HepG2 (cell line): ENCODE data around the gene DPP3. TPM values are rescaled to one million over a fixed set of nuclear protein-coding genes. Genes with fewer than 3 reads are reported as not detected.

Experiments used
- ATAC-seq: fragments of 200-7000 bp; cut with Tn5 transposase; 3 replicates; pipeline ENCODE4 v1.9.1; 2020; ENCODE audit warnings: mild to moderate bottlenecking, moderate library complexity
- BruUV-seq: library from RNA; stranded (reverse); fragments of 400-500 nt; replicated peaks from 2 replicates; lab custom pipeline; 2021; lab: Mats Ljungman, UMichigan
- CTCF ChIA-PET: fragments of 300-600 bp; formaldehyde crosslinking; extraction: SDS; loops from one replicate; lab custom pipeline; 2021; ENCODE audit warnings: low total read pairs, inconsistent platforms, low intra/inter-chr PET ratio; lab: Yijun Ruan, JAX
- POLR2A ChIA-PET: fragments of 350-600 bp; sonication (Branson Sonifier 250); formaldehyde crosslinking; loops from one replicate; lab custom pipeline; 2020; ENCODE audit warnings: antibody characterized with exemption, inconsistent platforms; lab: Yijun Ruan, JAX
- DNase-seq: peaks from one replicate; pipeline ENCODE4 v3.0.0-alpha.2; 2015; ENCODE audit warnings: low spot score
- FAIRE-seq: peaks from 3 replicates; lab custom pipeline; 2011; peaks lifted over from hg19 to GRCh38; lab: Jason Lieb, UNC
- H2AFZ ChIP-seq: one replicate; pipeline ENCODE4 v1.6.1; 2011; ENCODE audit warnings: low read length, inconsistent platforms
- H3K27ac ChIP-seq: fragments of 300-600 bp; 3 replicates; pipeline ENCODE4 v1.8.0; 2011; ENCODE audit warnings: mixed run types, mild to moderate bottlenecking, mixed read lengths, low read length, inconsistent platforms; ENCODE audit not compliant: insufficient read depth; ENCODE audit errors: extremely low read length
- H3K27me3 ChIP-seq, 2 experiments: fragments of 200-600 bp in 1 of 2; 2 replicates in 1 of 2; 3 replicates in 1 of 2; pipeline versions ENCODE4 v1.6.0 to v1.8.0; 2011; ENCODE audit warnings: low read length in 2 of 2, mild to moderate bottlenecking in 2 of 2, moderate library complexity in 2 of 2, inconsistent platforms in 1 of 2; ENCODE audit not compliant: insufficient read depth in 2 of 2, control insufficient read depth in 1 of 2
- H3K36me3 ChIP-seq, 2 experiments: fragments of 200-600 bp in 1 of 2; replicated peaks in 1 of 2; 2 replicates in 1 of 2; 3 replicates in 1 of 2; pipeline versions ENCODE4 v1.5.1 to v1.8.0; 2011; ENCODE audit warnings: low read length in 2 of 2, inconsistent platforms in 1 of 2; ENCODE audit not compliant: insufficient read depth in 2 of 2, control insufficient read depth in 1 of 2
- H3K4me1 ChIP-seq: 2 replicates; pipeline ENCODE4 v1.5.1; 2012; ENCODE audit warnings: low read length, inconsistent platforms; ENCODE audit not compliant: insufficient read depth
- H3K4me2 ChIP-seq: 2 replicates; pipeline ENCODE4 v1.6.0; 2011; ENCODE audit warnings: low read depth, low read length, inconsistent platforms
- H3K4me3 ChIP-seq, 3 experiments: fragments of 200-600 bp in 1 of 3; sonication (generic), shearing (Covaris generic) in 1 of 3; replicated peaks in 1 of 3; 2 replicates each; pipeline ENCODE4 v1.5.1; 2011 to 2016; ENCODE audit warnings: low read length in 3 of 3, inconsistent platforms in 2 of 3, low read depth in 2 of 3, mild to moderate bottlenecking in 2 of 3, control low read depth in 1 of 3, mixed read lengths in 1 of 3; ENCODE audit not compliant: insufficient read depth in 1 of 3
- H3K79me2 ChIP-seq: one replicate; pipeline ENCODE4 v1.6.1; 2011; ENCODE audit warnings: low read length, inconsistent platforms; ENCODE audit not compliant: insufficient read depth
- H3K9ac ChIP-seq: 2 replicates; pipeline ENCODE4 v1.6.0; 2011; ENCODE audit warnings: mild to moderate bottlenecking, low read depth, low read length, inconsistent platforms; ENCODE audit not compliant: insufficient read depth
- H3K9me3 ChIP-seq: 2 replicates; pipeline ENCODE4 v1.5.1; 2012; ENCODE audit warnings: mild to moderate bottlenecking, low read length
- H4K20me1 ChIP-seq: 2 replicates; pipeline ENCODE4 v1.6.0; 2011; ENCODE audit warnings: inconsistent platforms, mild to moderate bottlenecking, low read length, moderate library complexity; ENCODE audit not compliant: insufficient read depth
- ATAD3A ChIP-seq: sonication (generic); formaldehyde crosslinking; IDR thresholded peaks from 2 replicates; pipeline ENCODE4 v1.4.0; 2020; ENCODE audit warnings: missing genetic modification reagents
- ERF ChIP-seq: IDR thresholded peaks from 2 replicates; pipeline ENCODE4 v1.6.1; 2018; ENCODE audit warnings: missing biosample characterization, missing genetic modification reagents
- FOXA1 ChIP-seq, 2 experiments: fragments of 450-650 bp in 1 of 2; sonication (generic) in 1 of 2; formaldehyde crosslinking in 1 of 2; IDR thresholded peaks; 2 replicates each; pipeline versions ENCODE4 v1.4.0 to v1.6.1; 2016 to 2020; ENCODE audit warnings: missing genetic modification reagents in 1 of 2
- HOXA9 ChIP-seq: sonication (generic); formaldehyde crosslinking; IDR thresholded peaks from 2 replicates; pipeline ENCODE4 v1.8.1; 2022; ENCODE audit warnings: missing genetic modification reagents, mild to moderate bottlenecking, moderate library complexity, borderline replicate concordance
- PHF5A ChIP-seq: IDR thresholded peaks from one replicate; pipeline ENCODE4 v1.6.1; 2018; ENCODE audit warnings: low read depth, missing genetic modification reagents; ENCODE audit not compliant: unreplicated experiment
- POLR2AphosphoS2 ChIP-seq: IDR thresholded peaks from 2 replicates; pipeline ENCODE4 v1.6.1; 2011; ENCODE audit warnings: low read depth, low read length, improper control_type of control experiment
- RBFOX2 ChIP-seq: fragments of 200-400 bp; formaldehyde crosslinking; IDR thresholded peaks from 2 replicates; pipeline ENCODE4 v1.6.1; 2017; ENCODE audit warnings: low read depth, mild to moderate bottlenecking, low read length
- TAF1 ChIP-seq: sonication (generic); formaldehyde crosslinking; IDR thresholded peaks from 2 replicates; pipeline ENCODE4 v1.4.0; 2020; ENCODE audit warnings: missing genetic modification reagents
- ZBTB37 ChIP-seq: sonication (generic); formaldehyde crosslinking; IDR thresholded peaks from 2 replicates; pipeline ENCODE4 v1.4.0; 2020; ENCODE audit warnings: mild to moderate bottlenecking, missing genetic modification reagents
- ZNF350 ChIP-seq: sonication (generic); formaldehyde crosslinking; IDR thresholded peaks from 2 replicates; pipeline ENCODE4 v1.4.0; 2020; ENCODE audit warnings: mild to moderate bottlenecking, low read depth, missing genetic modification reagents, borderline replicate concordance
- ZNF782 ChIP-seq: sonication (generic); formaldehyde crosslinking; IDR thresholded peaks from 2 replicates; pipeline ENCODE4 v1.4.0; 2020; ENCODE audit warnings: missing genetic modification reagents, mild to moderate bottlenecking, borderline replicate concordance
- ZSCAN20 ChIP-seq: sonication (generic); formaldehyde crosslinking; IDR thresholded peaks from 2 replicates; pipeline ENCODE4 v1.4.0; 2020; ENCODE audit warnings: missing genetic modification reagents, mild to moderate bottlenecking, borderline replicate concordance
- ZSCAN22 ChIP-seq: sonication (generic); formaldehyde crosslinking; IDR thresholded peaks from 2 replicates; pipeline ENCODE4 v1.4.0; 2020; ENCODE audit warnings: mild to moderate bottlenecking, missing genetic modification reagents
- WGBS: methylation state at CpG from one replicate; pipeline ENCODE4 v1.1.6; 2017; ENCODE audit warnings: low lambda C conversion rate; 5-methylcytosine and 5-hydroxymethylcytosine counted together
- in situ Hi-C: cut with HindIII; loops from 2 replicates; pipeline ENCODE4 v1.10.0; 2017; ENCODE audit warnings: low pct_unique_long_range_greater_than_20kb; ENCODE audit not compliant: extremely low pct_ligation_motif_present
- intact Hi-C: fragments of 100-400 bp; cut with micrococcal nuclease; formaldehyde crosslinking; loops from one replicate; pipeline ENCODE4 v1.10.0; 2022; ENCODE audit not compliant: unreplicated experiment
- polyA plus RNA-seq, 8 experiments: library from polyadenylated mRNA; depleted of rRNA in 3 of 8; stranded (reverse) in 7 of 8; unstranded in 1 of 8; fragments of >200 nt; fragmentation: Illumina TruSeq in 4 of 8; extraction: Trizol in 4 of 8; gene quantifications; 2 replicates each; pipeline versions ENCODE4 v1.2.1 to v1.2.3, GENCODE V29; 2011 to 2016; ENCODE audit warnings: low read depth in 4 of 8, missing spikeins in 1 of 8, mixed read lengths in 1 of 8; ENCODE audit not compliant: insufficient read depth in 1 of 8
- total RNA-seq, 5 experiments: library from RNA; depleted of rRNA; stranded (reverse); fragments of >200 nt; fragmentation: Illumina TruSeq; extraction: Trizol; gene quantifications; 2 replicates each; pipeline ENCODE4 v1.2.3, GENCODE V29; 2016; ENCODE audit warnings: low read depth in 1 of 5
- TF ChIP-seq, protein P1 (sequence below): sonication (generic); formaldehyde crosslinking; conservative IDR thresholded peaks from 2 replicates; pipeline ENCODE4 v1.4.0; 2020; ENCODE audit warnings: missing genetic modification reagents
- TF ChIP-seq, protein P2 (sequence below): conservative IDR thresholded peaks from 2 replicates; pipeline ENCODE4 v1.6.1; 2018; ENCODE audit warnings: missing genetic modification reagents

The DPP3 gene
- total and polyA plus RNA-seq, 2 of the 13 experiments (the other 11 are each of a cell fraction or from before 2014, with no cell fraction given): 38.4 to 59.8 TPM

DNA sequence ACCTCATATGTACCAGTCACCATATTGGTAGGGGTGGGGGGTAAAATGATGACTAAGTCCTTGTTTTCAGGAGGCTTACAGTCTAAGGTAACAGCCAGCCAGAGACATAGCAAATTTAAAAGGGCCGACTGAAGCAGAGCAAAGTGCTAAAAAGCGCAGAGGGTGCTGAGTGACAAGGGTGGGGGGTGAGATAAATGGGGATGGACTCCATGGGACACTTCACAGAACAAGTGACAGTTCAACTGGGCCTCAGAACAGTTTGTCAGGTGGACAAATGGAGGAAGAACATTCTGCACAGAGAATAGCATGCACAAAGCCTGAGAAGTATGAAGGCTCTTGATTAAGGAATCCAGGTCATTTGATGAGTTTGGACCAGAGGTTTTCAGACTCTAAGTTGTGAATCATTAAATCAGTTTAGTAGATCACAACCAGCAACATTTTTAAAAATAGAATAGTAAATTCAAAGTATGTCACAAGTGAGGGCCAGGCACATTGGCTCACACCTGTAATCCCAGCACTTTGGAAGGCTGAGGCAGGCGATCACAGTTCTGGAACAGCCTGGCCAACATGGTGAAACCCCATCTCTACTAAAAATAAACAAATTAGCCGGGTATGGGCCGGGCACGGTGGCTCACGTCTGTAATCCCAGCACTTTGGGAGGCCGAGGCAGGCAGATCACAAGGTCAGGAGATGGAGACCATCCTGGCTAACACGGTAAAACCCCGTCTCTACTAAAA is 44.2 kb downstream of the DPP3 start:
- Histone ChIP-seq H3K9me3 (no peaks in the 10 kb centered on the region), H3K9ac (no peak overlapping the region), H4K20me1 (no peaks in the 10 kb centered on the region), H3K4me2 (no peak overlapping the region), H3K4me3 (no peak overlapping the region), H2AFZ (no peak overlapping the region), H3K27ac (no peak overlapping the region), H3K4me1 (no peaks in the 10 kb centered on the region), H3K27me3 (no peaks in the 10 kb centered on the region), H3K79me2 (no peaks in the 10 kb centered on the region), H3K36me3 (peaks cover 0 to 3% of the 10 kb centered on the region in 2 experiments; a peak in 3 of 5 replicates)
- FAIRE-seq (no peak), DNase-seq (no peak), ATAC-seq (no peak)
- CTCF ChIA-PET: no interaction called here
- TF ChIP-seq ZSCAN22 (CRISPR knock-in tag): no peak
- TF ChIP-seq FOXA1 (IDR thresholded peaks at IDR 0.05): no peak
- TF ChIP-seq FOXA1 (CRISPR knock-in tag; IDR thresholded peaks at IDR 0.05): no peak
- TF ChIP-seq, protein P1, sequence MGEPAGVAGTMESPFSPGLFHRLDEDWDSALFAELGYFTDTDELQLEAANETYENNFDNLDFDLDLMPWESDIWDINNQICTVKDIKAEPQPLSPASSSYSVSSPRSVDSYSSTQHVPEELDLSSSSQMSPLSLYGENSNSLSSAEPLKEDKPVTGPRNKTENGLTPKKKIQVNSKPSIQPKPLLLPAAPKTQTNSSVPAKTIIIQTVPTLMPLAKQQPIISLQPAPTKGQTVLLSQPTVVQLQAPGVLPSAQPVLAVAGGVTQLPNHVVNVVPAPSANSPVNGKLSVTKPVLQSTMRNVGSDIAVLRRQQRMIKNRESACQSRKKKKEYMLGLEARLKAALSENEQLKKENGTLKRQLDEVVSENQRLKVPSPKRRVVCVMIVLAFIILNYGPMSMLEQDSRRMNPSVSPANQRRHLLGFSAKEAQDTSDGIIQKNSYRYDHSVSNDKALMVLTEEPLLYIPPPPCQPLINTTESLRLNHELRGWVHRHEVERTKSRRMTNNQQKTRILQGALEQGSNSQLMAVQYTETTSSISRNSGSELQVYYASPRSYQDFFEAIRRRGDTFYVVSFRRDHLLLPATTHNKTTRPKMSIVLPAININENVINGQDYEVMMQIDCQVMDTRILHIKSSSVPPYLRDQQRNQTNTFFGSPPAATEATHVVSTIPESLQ: no peak
- TF ChIP-seq HOXA9 (CRISPR knock-in tag): no peak
- no peak for TF ChIP-seq ZNF350 (CRISPR knock-in tag)
- TF ChIP-seq POLR2AphosphoS2: no peak
- no peak for TF ChIP-seq ERF (CRISPR knock-in tag)
- TF ChIP-seq TAF1: no peak
- TF ChIP-seq ZSCAN20 (CRISPR knock-in tag): no peak
- no peak for TF ChIP-seq ZNF782
- no peak for TF ChIP-seq ATAD3A (CRISPR knock-in tag)
- TF ChIP-seq ZBTB37 (CRISPR knock-in tag): no peak
- TF ChIP-seq, protein P2, sequence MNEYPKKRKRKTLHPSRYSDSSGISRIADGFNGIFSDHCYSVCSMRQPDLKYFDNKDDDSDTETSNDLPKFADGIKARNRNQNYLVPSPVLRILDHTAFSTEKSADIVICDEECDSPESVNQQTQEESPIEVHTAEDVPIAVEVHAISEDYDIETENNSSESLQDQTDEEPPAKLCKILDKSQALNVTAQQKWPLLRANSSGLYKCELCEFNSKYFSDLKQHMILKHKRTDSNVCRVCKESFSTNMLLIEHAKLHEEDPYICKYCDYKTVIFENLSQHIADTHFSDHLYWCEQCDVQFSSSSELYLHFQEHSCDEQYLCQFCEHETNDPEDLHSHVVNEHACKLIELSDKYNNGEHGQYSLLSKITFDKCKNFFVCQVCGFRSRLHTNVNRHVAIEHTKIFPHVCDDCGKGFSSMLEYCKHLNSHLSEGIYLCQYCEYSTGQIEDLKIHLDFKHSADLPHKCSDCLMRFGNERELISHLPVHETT (CRISPR knock-in tag): no peak
- TF ChIP-seq RBFOX2: no peak
- TF ChIP-seq PHF5A (CRISPR knock-in tag): no peak
- in situ Hi-C loops (no loop called here), intact Hi-C loops (no loop called here)
- no TSS peak for BruUV-seq
- POLR2A ChIA-PET: no interaction called here
- 95% methylated on average over 10 of the region's 10 CpGs for WGBS
